Immature natural killer cell (primary cell): ENCODE results near the gene CLIC6. TPM values are rescaled to one million over a fixed set of nuclear protein-coding genes. Genes with fewer than 3 reads are reported as not detected.
A peak's percentile ranks its signal among the peaks of the same experiment; 100 is the strongest.

ENCODE experiments used
- DNase-seq, 3 donors: peaks; one replicate each; pipeline ENCODE4 v3.0.0; 2022; ENCODE audit warnings: mixed read lengths in 1 of 3
- H3K27ac Mint-ChIP-seq, 6 donors: one replicate each; pipeline ENCODE4 v1.8.0; 2020; ENCODE audit warnings: mixed read lengths in 6 of 6, mild to moderate bottlenecking in 5 of 6, inconsistent platforms in 4 of 6, moderate library complexity in 3 of 6
- H3K27me3 Mint-ChIP-seq, 3 donors: one replicate each; pipeline ENCODE4 v1.8.0; 2020 to 2021; ENCODE audit warnings: low read depth in 3 of 3, mild to moderate bottlenecking in 3 of 3, mixed read lengths in 3 of 3, moderate library complexity in 3 of 3, inconsistent platforms in 1 of 3
- H3K36me3 Mint-ChIP-seq, 3 donors: one replicate each; pipeline ENCODE4 v1.8.0; 2020; ENCODE audit warnings: mixed read lengths in 3 of 3, inconsistent platforms in 2 of 3, mild to moderate bottlenecking in 2 of 3
- H3K4me1 Mint-ChIP-seq, 2 donors: one replicate each; pipeline ENCODE4 v1.8.0; 2020; ENCODE audit warnings: inconsistent platforms in 2 of 2, mild to moderate bottlenecking in 2 of 2, mixed read lengths in 2 of 2, moderate library complexity in 1 of 2
- H3K4me3 Mint-ChIP-seq, 5 donors: one replicate each; pipeline ENCODE4 v1.8.0; 2020; ENCODE audit warnings: mild to moderate bottlenecking in 5 of 5, mixed read lengths in 5 of 5, inconsistent platforms in 3 of 5, moderate library complexity in 3 of 5
- H3K9me3 Mint-ChIP-seq, 6 donors: one replicate each; pipeline ENCODE4 v1.8.0; 2020; ENCODE audit warnings: mild to moderate bottlenecking in 6 of 6, mixed read lengths in 6 of 6, inconsistent platforms in 4 of 6, moderate library complexity in 3 of 6
- polyA plus RNA-seq, 3 donors: library from polyadenylated mRNA; unstranded; fragments of 300-500 nt; fragmentation: Illumina TruSeq; gene quantifications; one replicate each; pipeline ENCODE4 v1.2.3, GENCODE V29; 2021

Gene CLIC6
- polyA plus RNA-seq, 3 donors from 2014 or later: not detected

DNA sequence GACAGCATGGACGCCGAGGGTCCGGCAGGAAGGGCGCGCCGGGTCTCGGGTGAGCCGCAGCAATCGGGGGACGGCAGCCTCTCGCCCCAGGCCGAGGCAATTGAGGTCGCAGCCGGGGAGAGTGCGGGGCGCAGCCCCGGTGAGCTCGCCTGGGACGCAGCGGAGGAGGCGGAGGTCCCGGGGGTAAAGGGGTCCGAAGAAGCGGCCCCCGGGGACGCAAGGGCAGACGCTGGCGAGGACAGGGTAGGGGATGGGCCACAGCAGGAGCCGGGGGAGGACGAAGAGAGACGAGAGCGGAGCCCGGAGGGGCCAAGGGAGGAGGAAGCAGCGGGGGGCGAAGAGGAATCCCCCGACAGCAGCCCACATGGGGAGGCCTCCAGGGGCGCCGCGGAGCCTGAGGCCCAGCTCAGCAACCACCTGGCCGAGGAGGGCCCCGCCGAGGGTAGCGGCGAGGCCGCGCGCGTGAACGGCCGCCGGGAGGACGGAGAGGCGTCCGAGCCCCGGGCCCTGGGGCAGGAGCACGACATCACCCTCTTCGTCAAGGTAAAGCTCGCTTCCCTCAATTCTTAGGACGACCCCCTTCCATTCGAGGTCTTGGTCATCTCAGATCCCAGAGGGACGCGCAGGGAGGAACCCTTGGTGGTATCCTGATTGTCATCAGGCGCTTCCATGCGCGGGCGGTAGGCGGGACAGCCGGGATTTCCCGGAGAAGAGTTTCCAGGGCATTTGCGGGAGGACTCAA is 1.6 kb downstream of the CLIC6 start:
- Mint-ChIP-seq H3K9me3 (no peaks in the 10 kb centered on the region), H3K4me3 (peak overlapping the region in 2 of 5 donors; percentile 30 to 64), H3K36me3 (no peaks in the 10 kb centered on the region), H3K27ac (no peak overlapping the region), H3K4me1 (peaks cover 0 to 7% of the 10 kb centered on the region in 2 donors), H3K27me3 (peaks cover 7 to 31% (median 15%) of the 10 kb centered on the region in 3 donors)
- no peak for DNase-seq

DNA sequence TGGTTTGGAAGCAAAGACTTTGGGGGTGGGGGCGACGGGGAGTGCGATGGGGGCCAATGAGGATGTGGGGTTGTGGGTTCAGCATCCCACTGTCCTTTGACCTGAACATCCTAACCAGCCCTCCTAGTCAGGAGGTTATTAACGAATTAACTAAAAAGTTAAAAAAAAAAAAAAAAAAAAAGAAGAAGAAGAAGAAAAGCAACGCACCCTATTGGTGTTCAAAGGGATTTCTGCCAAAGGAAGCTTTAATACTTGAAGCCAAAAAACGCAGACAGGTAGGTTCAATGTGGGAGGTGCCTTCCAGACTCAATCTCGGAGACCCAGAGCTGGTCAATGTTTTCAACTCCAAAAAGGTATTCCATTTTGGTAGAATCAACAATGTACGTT is 2.2 kb downstream of the CLIC6 start:
- H3K27ac Mint-ChIP-seq: no peak overlapping the region
- H3K9me3 Mint-ChIP-seq: no peaks in the 10 kb centered on the region
- DNase-seq: no peak
- peaks cover 0 to 7% of the 10 kb centered on the region in 2 donors for H3K4me1 Mint-ChIP-seq
- H3K27me3 Mint-ChIP-seq: peaks cover 7 to 29% (median 15%) of the 10 kb centered on the region in 3 donors
- no peaks in the 10 kb centered on the region for H3K36me3 Mint-ChIP-seq
- H3K4me3 Mint-ChIP-seq: peak overlapping the region in 1 of 5 donors; percentile 64

DNA sequence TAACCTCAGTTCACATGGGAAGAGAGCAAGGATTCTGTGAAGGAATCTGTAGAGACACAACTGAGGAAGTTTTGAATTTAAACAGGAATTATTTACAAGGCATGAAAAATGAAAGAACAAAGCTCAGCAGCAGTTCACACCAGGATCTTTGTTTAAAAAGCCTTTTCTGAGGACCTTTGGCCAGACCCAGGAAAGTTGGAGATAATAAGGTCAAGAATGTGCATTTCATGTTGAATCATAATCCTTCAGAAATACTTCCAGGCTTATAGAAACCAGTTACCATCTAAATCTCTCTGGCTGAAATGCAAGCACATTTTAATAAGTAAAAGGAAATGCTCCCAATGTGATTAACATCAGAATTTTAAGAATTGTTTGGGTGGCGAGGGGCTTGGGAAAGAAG is 2.7 kb downstream of the CLIC6 start:
- H3K27ac Mint-ChIP-seq: no peak overlapping the region
- H3K27me3 Mint-ChIP-seq: peaks cover 7 to 29% (median 15%) of the 10 kb centered on the region in 3 donors
- H3K4me1 Mint-ChIP-seq: peaks cover 0 to 7% of the 10 kb centered on the region in 2 donors
- H3K4me3 Mint-ChIP-seq: no peak overlapping the region
- no peaks in the 10 kb centered on the region for H3K36me3 Mint-ChIP-seq
- no peak for DNase-seq
- no peaks in the 10 kb centered on the region for H3K9me3 Mint-ChIP-seq

DNA sequence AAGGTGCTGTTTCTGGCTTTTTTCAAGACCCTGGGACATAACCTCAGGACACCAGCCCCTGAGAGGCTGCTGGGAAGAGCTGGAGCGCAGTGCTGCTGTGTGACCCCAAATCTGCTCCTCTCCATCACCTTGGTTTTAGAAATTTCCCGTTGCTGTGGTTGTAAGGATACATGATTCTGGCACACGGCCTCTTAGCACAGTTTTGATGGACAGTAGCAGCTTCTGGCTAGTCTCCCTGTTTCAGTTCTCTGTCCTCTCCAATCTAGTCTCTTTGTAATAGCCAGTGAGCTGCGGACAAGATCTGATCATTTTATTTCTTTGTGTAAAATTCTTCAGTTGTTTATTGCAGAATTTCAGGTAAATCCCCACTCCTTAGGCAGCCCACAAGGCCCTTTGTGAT is 3.1 kb downstream of the CLIC6 start:
- no peak for DNase-seq
- peaks cover 0 to 7% of the 10 kb centered on the region in 2 donors for H3K4me1 Mint-ChIP-seq
- H3K27me3 Mint-ChIP-seq: peaks cover 7 to 28% (median 15%) of the 10 kb centered on the region in 3 donors
- peak overlapping the region in 1 of 5 donors; percentile 6 for H3K4me3 Mint-ChIP-seq
- H3K36me3 Mint-ChIP-seq: no peaks in the 10 kb centered on the region
- H3K27ac Mint-ChIP-seq: no peak overlapping the region
- H3K9me3 Mint-ChIP-seq: no peaks in the 10 kb centered on the region

DNA sequence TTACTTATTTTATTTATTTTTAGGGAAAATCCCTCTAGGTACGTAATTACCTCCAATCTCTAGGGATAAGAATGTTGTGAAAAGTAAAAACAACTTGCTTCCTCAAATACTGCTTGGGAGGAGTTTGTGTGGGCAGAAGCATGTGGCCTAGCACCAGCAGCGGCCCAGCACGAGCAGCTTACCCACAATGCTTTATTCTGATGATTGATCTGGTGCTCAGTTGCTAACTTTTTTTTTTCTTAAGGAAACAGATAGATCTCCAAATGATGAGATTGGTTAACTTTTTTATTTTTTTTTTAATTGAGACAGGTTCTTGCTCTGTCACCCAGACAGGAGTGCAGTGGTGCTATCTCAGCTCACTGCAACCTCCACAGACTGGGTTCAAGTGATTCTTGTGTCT is 4.2 kb downstream of the CLIC6 start:
- H3K4me3 Mint-ChIP-seq: no peak overlapping the region
- H3K36me3 Mint-ChIP-seq: no peaks in the 10 kb centered on the region
- peaks cover 2 to 20% (median 15%) of the 10 kb centered on the region in 3 donors for H3K27me3 Mint-ChIP-seq
- H3K9me3 Mint-ChIP-seq: no peaks in the 10 kb centered on the region
- H3K4me1 Mint-ChIP-seq: peaks cover 0 to 7% of the 10 kb centered on the region in 2 donors
- no peak overlapping the region for H3K27ac Mint-ChIP-seq
- DNase-seq: no peak

DNA sequence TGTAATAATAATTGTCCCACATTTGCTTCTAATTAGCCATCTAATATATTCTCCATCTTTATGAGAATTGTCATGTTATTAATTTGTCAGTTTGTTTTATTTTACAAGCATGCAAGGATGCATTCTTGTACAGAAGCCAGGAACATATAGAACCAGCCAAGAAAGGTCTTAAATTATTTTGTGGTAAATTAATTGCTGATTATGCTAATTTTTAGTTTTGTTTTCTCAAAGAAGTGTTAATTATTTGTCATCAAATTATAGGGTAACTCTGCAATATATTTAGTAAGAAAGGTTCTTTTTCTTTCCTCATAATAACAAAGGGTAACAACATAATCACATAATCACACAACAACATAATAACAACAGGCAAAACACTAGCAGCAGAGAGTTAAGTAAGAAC is 5.7 kb downstream of the CLIC6 start:
- Mint-ChIP-seq H3K4me1 (peaks cover 0 to 5% of the 10 kb centered on the region in 2 donors), H3K27me3 (peaks cover 2 to 16% (median 14%) of the 10 kb centered on the region in 3 donors), H3K27ac (no peak overlapping the region), H3K9me3 (no peaks in the 10 kb centered on the region), H3K36me3 (no peaks in the 10 kb centered on the region), H3K4me3 (no peak overlapping the region)
- DNase-seq: no peak

DNA sequence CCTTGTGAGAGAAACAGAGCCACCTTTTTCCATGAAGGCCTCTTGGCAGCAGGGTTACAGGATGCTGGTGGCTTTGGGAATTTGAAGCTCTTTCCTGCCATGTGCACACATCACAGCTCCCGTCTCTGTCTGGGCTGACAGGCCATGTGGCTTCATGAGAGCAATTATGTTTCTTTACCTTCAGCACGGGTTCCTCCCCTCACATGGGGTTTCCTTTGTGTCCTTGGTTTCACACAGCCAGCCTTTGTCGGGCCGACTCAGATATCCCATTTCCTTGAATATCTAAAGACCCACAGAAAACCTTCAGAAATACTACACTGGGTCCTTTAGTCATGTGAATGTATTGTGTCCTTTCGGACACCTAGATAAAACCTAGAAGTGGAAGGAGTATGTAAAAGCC is 7.1 kb downstream of the CLIC6 start:
- Mint-ChIP-seq H3K4me1 (peaks cover 0 to 3% of the 10 kb centered on the region in 2 donors), H3K27ac (no peak overlapping the region), H3K9me3 (peaks cover 0 to under 1% (median under 1%) of the 10 kb centered on the region in 6 donors), H3K36me3 (no peaks in the 10 kb centered on the region), H3K27me3 (peaks cover under 1 to 14% (median 14%) of the 10 kb centered on the region in 3 donors), H3K4me3 (no peak overlapping the region)
- DNase-seq: no peak

DNA sequence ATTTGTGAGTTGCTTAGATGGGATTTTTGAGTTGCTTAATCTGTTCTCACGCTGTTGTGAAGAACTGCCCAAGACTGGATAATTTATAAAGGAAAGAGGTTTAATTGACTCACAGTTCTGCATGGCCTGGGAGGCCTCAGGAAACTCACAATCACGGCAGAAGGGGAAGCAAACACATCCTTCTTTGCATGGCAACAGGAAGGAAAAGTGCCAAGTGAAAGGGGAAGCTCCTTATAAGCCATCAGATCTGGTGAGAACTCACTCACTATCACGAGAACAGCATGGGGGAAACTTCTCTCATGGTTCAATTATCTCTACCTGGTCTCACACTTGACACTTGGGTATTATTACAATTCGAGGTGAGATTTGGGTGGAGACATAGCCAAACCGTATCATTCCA is 10.3 kb downstream of the CLIC6 start:
- no peak for DNase-seq
- H3K4me1 Mint-ChIP-seq: no peaks in the 10 kb centered on the region
- no peak overlapping the region for H3K27ac Mint-ChIP-seq
- H3K9me3 Mint-ChIP-seq: peaks cover 0 to 12% (median 6%) of the 10 kb centered on the region in 6 donors
- H3K4me3 Mint-ChIP-seq: no peak overlapping the region
- H3K27me3 Mint-ChIP-seq: peaks cover 0 to 7% (median 2%) of the 10 kb centered on the region in 3 donors
- H3K36me3 Mint-ChIP-seq: peaks cover 0 to 3% (median 0%) of the 10 kb centered on the region in 3 donors

DNA sequence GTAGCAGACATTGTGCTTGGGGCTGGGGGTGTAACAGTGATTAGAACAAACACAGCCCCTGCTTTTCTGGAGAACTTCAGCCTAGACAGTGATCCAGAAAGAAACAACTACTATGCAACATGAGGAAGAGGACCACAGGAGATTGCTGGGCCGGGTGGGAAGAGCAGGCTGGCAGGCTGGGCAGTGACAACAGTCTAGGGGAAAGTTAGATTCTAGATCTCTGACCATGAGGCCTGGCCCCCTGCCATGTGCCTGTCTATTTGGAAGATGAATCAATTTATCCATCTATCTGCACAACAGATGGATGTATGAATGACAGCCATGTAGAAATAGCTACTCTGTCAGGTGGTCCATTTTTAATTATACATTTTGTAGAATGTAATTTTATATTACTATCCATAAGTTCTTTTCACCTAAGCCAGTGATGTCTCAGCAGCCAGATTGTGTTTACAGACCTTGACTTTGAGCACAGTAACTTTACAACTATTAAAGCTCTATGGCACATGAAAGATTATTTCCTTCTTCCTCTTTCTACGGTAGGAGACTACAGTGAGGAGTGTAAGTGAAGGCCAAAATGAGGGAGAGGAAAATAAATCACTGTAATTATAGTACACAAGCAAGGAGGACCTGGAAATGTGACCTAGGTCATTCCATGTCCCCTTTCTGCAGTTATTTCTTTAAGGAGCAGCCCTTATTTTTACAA is 15.5 kb downstream of the CLIC6 start:
- H3K9me3 Mint-ChIP-seq: peaks cover 0 to 12% (median 6%) of the 10 kb centered on the region in 6 donors
- DNase-seq: no peak
- H3K4me1 Mint-ChIP-seq: peaks cover 0 to 3% of the 10 kb centered on the region in 2 donors
- no peak overlapping the region for H3K4me3 Mint-ChIP-seq
- H3K36me3 Mint-ChIP-seq: peaks cover 0 to 3% (median 0%) of the 10 kb centered on the region in 3 donors
- peaks cover 0 to 7% (median 1%) of the 10 kb centered on the region in 3 donors for H3K27me3 Mint-ChIP-seq
- no peak overlapping the region for H3K27ac Mint-ChIP-seq

DNA sequence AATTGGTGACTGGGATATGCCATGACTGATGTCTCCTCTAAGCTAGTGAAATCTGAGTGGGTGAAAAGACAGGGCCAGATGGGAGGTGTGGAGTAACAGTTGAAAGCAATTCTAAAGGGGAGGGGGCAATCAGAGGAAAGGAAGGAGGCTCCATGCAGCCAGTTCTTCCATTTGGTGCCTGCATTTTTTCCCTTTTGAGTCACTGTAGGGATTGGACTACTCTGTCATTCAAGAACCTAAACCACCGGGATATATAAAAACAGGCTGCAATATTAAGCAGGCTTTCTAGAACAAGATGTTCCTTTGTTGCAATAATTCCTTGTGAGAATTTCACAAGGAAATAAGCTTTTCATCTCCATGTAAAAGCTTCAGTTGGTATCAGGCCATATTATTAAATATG is 18.3 kb downstream of the CLIC6 start:
- no peak for DNase-seq
- Mint-ChIP-seq H3K27ac (no peak overlapping the region), H3K4me3 (no peak overlapping the region), H3K9me3 (peaks cover 0 to 1% (median 0%) of the 10 kb centered on the region in 6 donors), H3K36me3 (no peaks in the 10 kb centered on the region), H3K4me1 (peaks cover 0 to 3% of the 10 kb centered on the region in 2 donors), H3K27me3 (peaks cover 0 to 7% (median 2%) of the 10 kb centered on the region in 3 donors)

DNA sequence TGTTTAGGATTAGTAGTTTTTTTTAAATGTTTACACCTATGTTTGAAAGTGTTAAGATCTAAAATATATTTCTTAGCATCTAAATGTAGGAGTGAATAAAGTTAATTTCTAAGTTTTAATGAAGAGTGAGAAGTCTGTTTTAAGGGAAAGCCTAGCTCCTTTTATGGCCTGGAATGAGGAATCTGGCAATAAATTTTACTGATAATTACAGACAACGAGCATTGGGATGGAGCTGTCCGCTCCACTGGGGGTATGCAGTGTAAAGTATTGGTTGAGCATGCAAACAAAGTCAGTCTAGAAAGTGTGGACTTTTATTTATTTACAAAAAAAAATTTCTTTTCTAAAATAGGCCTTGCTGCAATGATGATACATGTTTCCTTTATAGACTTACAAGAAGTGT is 19.0 kb downstream of the CLIC6 start:
- H3K9me3 Mint-ChIP-seq: peaks cover 0 to 1% (median 0%) of the 10 kb centered on the region in 6 donors
- H3K27ac Mint-ChIP-seq: no peak overlapping the region
- H3K27me3 Mint-ChIP-seq: peaks cover 0 to 7% (median 5%) of the 10 kb centered on the region in 3 donors
- DNase-seq: no peak
- peaks cover 0 to 3% of the 10 kb centered on the region in 2 donors for H3K4me1 Mint-ChIP-seq
- H3K4me3 Mint-ChIP-seq: no peak overlapping the region
- no peaks in the 10 kb centered on the region for H3K36me3 Mint-ChIP-seq

DNA sequence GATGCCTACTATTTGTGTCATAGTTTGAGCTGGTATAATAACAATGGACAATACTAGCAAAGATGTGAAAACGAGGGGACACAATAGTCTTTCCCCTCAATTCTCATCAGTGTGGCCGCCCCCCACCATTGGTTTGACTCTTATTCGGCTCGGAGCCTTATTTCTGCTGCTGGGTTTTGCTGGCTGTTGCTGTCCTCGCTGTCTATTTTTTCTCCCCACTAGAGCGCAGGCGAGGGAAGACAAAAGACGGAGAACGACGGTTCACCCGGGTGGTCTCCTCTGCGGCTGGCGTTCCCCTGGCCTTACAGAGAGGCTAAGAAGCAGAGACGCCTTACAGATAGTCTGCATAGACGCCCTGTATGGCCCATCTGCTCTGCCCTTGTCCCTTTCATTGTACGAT is 19.4 kb downstream of the CLIC6 start:
- no peak overlapping the region for H3K27ac Mint-ChIP-seq
- peaks cover 0 to 1% (median 0%) of the 10 kb centered on the region in 6 donors for H3K9me3 Mint-ChIP-seq
- DNase-seq: no peak
- no peak overlapping the region for H3K4me3 Mint-ChIP-seq
- H3K27me3 Mint-ChIP-seq: peaks cover 0 to 7% (median 5%) of the 10 kb centered on the region in 3 donors
- H3K36me3 Mint-ChIP-seq: no peaks in the 10 kb centered on the region
- peaks cover 0 to 3% of the 10 kb centered on the region in 2 donors for H3K4me1 Mint-ChIP-seq

DNA sequence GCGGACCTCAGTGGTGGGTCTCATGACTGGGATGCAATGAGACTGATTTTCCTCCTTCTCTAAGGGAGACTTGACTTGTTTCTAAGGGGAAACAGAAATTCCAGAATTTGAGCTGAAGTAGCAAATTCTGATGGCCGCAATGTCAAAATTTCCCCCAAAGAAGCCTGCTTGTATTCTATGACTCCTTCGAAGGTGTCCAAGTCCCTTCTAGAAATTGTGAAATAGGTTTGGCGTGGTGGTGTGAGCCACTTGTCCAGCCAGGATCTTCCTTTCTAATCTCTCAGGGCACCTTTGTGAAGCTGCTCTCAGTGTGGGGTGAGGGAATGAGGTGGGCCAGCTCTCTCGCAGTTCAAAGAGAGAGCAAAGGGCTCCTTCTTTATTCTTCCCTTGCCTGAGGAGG is 19.9 kb downstream of the CLIC6 start:
- DNase-seq: no peak
- Mint-ChIP-seq H3K36me3 (no peaks in the 10 kb centered on the region), H3K9me3 (no peaks in the 10 kb centered on the region), H3K4me1 (peaks cover 0 to 3% of the 10 kb centered on the region in 2 donors), H3K27me3 (peaks cover 0 to 5% (median 3%) of the 10 kb centered on the region in 3 donors), H3K27ac (no peak overlapping the region), H3K4me3 (no peak overlapping the region)
